CD4-positive, alpha-beta T cell treated with Interleukin-6 for 4 hours (primary cell): ENCODE measurements around the gene OXNAD1.
A peak's percentile ranks its signal among the peaks of the same experiment; 100 is the strongest.

Experiments used
- DNase-seq: peaks from one replicate; pipeline ENCODE4 v3.0.0-alpha.2; 2020; ENCODE audit warnings: mixed read lengths

OXNAD1 gene

GRCh38 chr3:16248556-16248955 is 16.5 kb upstream of the OXNAD1 start:
- no peak for DNase-seq

- DNase-seq = peak; percentile 18
Measured at GRCh38 chr3:16249336-16249735, 15.7 kb upstream of the OXNAD1 start.

GRCh38 chr3:16249886-16250285 is 15.1 kb upstream of the OXNAD1 start:
- no peak for DNase-seq

DNA sequence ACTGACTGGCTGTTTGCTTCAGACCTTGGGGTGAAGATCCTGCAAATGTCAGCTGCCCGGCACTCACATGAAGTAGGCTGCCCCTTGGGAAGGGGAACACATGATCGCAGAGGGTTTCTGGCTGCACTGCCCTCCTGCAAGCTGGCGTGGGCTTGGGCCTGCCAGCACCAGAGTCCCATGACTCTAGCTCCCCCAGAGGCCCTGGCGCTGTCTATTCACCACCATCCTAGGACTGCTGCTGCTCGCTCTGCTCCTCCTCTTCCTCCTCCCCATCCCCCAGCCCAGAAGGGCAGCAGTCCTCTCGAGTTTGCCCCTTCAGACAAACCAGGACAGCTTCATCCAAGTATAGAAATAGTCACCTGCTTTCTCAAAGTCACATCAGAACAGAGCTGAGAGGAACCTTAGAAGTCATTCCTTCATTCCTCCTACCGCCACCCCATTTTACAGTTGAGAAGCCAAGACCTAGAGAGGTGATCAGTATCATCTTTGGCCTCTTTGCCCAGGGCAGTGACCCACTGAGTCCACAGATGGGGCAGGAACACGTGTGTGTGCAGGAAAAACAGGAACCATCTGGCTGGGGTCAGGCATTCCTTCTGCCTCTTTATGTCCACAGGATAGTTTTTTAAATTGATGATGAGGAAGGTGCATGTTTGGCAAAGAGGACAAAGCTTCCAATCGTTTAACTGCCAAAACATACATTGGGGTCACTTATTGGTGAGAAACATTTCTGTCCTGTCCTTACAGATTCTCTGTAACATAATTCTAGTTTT is 13.5 kb upstream of the OXNAD1 start:
- DNase-seq = no peak

DNA sequence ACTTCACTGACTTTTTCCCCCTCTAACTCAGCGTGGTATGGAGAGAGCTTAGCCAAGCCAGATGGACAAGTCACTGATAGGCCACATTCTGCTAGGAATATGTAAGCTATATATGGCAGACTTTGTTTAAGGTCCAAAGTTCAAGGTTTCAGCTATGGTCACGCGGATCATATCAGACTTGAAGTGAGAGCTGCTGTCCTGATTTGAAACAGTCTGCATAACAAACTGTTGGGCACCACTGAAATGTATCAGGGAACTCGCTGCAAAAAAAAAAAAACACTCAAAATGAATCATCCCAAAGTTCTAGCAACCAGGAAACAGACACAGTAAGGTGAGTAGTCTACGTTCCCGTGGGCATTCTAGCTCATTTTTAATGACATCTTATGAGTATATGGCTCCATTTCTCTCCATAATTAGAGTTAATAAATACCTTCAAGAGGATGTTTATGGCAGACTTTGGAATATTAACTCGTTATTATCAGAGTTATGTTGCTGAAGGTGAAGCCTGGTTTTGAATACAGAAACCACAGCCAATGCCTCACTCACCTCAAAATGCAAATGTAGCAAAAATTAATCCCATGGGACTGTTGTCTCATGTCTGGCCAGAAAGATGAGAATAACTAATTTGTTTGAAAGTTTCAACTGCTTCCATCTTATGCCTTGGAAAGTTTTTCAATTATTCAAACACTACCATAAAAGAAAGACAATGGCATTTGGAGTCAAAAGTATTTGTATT is 12.6 kb upstream of the OXNAD1 start:
- no peak for DNase-seq

GRCh38 chr3:16252988-16253387 is 12.0 kb upstream of the OXNAD1 start:
- no peak for DNase-seq

- DNase-seq = no peak
Measured at GRCh38 chr3:16253601-16254000, 11.4 kb upstream of the OXNAD1 start.

GRCh38 chr3:16254916-16255315 is 10.1 kb upstream of the OXNAD1 start:
- no peak for DNase-seq

- no peak for DNase-seq
Measured at GRCh38 chr3:16255326-16255725, 9.7 kb upstream of the OXNAD1 start.

GRCh38 chr3:16255726-16256125 is 9.3 kb upstream of the OXNAD1 start:
- DNase-seq = no peak

- DNase-seq = no peak
Measured at GRCh38 chr3:16257309-16257708, 7.7 kb upstream of the OXNAD1 start.

GRCh38 chr3:16258177-16258576 is 6.8 kb upstream of the OXNAD1 start:
- DNase-seq = no peak

GRCh38 chr3:16258866-16259265 is 6.1 kb upstream of the OXNAD1 start:
- DNase-seq = no peak

- no peak for DNase-seq
Measured at GRCh38 chr3:16260046-16260445, 5.0 kb upstream of the OXNAD1 start.

DNA sequence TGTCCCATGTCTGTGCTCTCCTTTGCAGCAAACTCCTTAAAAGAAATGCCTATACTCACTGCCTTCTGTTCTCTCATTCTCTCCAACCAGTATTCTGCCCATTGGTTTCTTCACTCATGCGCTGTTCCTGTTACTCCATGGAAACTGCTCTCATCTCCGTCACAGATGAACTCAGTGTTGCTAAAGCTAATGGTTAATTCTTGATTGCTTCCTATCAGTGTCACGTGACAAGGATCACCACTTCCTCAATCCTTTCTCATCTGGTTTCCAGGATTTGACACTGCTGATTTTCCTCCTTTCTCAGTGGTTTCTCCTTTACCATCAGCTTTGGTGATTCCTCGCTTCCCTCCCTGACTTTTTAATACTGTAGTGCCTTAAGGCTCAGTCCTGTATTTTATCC is 2.8 kb upstream of the OXNAD1 start:
- DNase-seq = no peak

- no peak for DNase-seq
Measured at GRCh38 chr3:16264174-16264707, 771 bp upstream of the OXNAD1 start.

- DNase-seq = no peak
Measured at GRCh38 chr3:16265455-16265786, 409 bp downstream of the OXNAD1 start.

- no peak for DNase-seq
Measured at GRCh38 chr3:16266714-16267113, 1.7 kb downstream of the OXNAD1 start.

DNA sequence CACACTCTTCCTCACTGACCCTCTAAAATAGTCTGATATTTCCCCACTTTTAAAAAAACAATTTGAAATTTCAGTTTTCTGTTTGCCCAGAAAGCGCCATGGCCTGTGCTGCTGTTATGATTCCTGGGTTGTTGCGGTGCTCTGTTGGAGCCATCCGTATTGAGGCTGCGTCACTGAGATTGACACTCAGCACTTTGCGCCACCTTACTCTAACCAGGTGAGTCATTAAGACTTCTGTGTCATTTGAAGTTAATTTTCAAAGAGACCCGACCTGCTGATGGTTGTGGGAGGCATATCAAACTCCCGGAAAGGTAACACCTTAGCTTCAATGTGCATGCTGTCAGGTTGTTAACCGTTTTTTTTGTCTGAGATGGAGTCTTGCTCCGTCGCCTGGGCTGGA is 5.8 kb downstream of the OXNAD1 start:
- DNase-seq = no peak

- no peak for DNase-seq
Measured at GRCh38 chr3:16272588-16272987, 7.6 kb downstream of the OXNAD1 start.

DNA sequence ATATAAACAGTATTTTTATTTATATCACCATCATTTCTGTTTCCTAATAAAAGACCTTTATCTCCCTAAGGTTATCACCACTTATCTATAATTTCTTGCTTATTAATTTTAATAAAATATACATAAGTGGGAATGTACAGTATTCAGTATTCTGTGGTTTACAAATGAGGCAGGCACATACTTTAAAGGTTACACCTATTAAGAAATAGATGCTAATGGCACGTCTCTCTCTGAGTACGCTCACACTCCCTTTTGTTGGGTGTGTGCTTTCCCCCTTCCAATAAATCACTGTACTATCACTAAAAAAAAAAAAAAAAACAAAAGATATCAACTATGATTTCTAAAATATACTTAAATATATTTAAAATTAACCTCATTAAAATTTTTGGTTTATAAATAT is 8.9 kb downstream of the OXNAD1 start:
- no peak for DNase-seq

DNA sequence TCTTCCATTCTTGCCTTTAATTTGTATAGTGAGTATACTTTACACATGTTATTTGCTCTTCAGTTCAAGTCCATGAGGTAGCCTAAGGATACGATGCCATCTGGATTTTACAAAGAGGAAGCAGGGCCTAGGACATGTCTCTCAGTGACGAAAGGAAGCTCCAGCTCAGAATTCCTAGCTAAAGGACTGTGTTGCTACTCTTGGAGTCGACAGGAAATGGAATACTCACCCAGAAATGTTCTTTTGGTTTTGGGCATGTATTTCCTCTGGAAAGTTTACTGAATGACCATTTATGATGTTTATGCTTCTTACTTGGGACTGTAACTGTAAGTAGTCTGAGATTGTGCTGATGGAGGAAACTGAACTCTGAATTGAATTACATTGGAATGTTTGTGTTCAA is 12.5 kb downstream of the OXNAD1 start:
- no peak for DNase-seq

- no peak for DNase-seq
Measured at GRCh38 chr3:16279010-16279801, 14.2 kb downstream of the OXNAD1 start.

DNA sequence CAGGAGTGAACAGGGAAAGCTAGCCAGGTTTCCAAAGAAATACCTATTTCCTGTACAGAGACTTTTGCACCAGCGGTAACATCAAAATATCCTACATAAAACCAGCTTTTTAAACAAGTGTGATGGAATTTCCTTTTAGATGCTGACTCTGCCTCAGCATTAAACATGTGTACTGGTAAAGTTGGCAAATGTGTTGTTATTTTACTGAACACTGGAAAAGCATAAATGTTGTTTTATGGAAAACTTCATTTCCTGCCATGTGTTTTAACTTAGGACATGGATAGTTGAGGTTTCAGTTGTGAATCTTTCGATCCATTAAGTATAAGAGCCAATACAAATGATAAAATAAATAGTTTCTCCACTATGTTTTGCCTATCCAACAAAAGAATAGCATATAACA is 15.7 kb downstream of the OXNAD1 start:
- no peak for DNase-seq
